GM18499 (cell line): Measurements from ENCODE around the gene TMEM239.
"Not testable (repeated sequence)": the region's sequence is repeated elsewhere in the genome, so short reads cannot be mapped to it uniquely, and the experiment has no call there.

ENCODE experiments used
- ATAC-seq: cut with Tn5 transposase; IDR thresholded peaks from one replicate; pipeline ENCODE4 v1.9.1; 2021; ENCODE audit warnings: moderate number of reproducible peaks; ENCODE audit not compliant: insufficient read depth, unreplicated experiment

The TMEM239 gene

DNA sequence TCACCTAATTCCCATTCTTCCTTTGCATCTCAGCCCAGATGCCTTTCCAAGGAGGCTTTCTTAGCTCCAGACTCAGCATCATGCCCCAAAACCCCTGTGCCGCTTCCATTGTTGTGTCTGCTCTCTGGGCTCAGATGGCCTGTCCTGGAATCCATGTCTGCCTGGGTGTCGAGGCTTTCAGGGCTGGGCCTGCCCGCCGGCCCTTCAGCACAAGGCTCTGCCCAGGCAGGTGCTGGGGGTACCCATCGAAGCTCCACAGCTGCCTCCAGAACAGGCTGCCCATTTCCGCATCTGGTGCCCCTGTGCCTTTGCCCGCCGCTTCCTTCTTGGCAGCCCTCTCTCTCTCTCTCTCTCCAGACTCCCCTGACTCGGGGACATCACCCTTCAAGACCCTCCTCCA is 16.9 kb upstream of the TMEM239 start:
- no peak for ATAC-seq

- no peak for ATAC-seq
These were observed 16.3 kb upstream of the TMEM239 start for GRCh38 chr20:2799688-2800520.

GRCh38 chr20:2800521-2801285 is 15.5 kb upstream of the TMEM239 start, which contains the start of gene CPXM1:
CPXM1 (minus strand) TSS chr20:2800627; CDS start chr20:2800572, 55 bp downstream.
- no peak for ATAC-seq

- ATAC-seq, result no peak
These were observed 14.9 kb upstream of the TMEM239 start for GRCh38 chr20:2801286-2801728.

- ATAC-seq, result no peak
These were observed 11.9 kb upstream of the TMEM239 start for GRCh38 chr20:2804041-2804828.

DNA sequence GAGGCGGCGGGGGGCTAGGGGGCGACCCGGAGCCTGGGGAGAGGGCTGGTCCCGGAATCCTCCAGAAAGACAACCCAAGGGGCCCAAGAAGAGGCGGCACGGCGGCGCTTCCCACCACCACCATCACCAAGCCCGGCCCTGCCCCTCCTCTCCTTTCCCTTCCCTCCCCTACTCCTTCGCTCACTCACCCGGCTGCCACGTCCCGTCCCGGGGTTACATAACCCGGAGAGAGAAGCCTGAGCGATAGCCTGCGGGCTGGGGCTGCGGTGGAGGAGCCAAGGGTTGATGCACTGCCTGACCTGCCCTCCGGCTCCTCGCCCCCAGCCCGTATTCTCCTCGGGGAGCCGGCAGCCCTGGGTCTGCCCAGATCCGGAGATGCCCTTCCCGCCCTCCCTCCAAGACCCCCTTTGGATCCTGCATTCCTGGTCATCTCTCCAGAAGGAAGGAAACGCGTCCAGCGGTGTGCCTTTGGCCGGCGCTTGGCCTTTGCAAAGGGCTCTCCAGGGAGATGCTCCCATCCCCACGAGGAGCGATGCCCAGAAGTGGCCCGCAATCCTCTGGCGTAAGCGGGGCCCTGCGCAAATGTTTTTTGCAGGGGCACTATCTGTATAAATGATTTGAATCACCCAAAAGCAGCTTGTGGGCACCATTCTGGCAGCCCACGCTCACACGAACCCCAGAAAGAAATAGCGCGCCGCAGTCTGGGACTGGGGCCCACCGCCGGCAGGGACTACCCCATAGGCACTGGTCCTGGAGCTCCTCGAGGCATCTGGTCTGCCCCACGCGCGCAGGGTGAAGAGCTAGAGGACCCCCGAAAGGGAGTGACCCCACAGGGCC is 11.1 kb upstream of the TMEM239 start:
- ATAC-seq, result no peak

- no peak for ATAC-seq
These were observed 10.3 kb upstream of the TMEM239 start for GRCh38 chr20:2805689-2806350.

- ATAC-seq, result no peak
These were observed 9.8 kb upstream of the TMEM239 start for GRCh38 chr20:2806351-2806701.

DNA sequence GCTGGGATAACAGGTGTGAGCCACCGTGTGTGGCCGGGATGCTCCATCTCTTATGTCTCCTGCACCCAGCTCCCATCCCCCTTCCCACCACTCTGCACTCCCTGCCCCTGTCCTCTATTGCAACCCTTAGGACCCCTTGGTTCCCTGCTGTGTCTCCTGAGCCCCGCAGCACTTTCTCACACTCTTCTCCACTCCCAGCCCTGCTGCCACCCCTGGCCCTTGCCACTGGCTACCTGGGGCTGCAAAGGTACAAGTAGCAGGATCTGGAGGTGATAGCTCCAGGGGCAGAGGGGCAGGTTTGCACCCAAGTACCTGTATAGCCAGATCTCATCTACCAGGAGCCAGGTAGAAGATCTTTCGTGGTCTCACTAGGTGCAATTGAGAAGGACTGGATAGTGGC is 9.1 kb upstream of the TMEM239 start:
- no peak for ATAC-seq

- not testable (repeated sequence) for ATAC-seq
These were observed 8.2 kb upstream of the TMEM239 start for GRCh38 chr20:2807929-2808328.

GRCh38 chr20:2809690-2810089 is 6.5 kb upstream of the TMEM239 start:
- ATAC-seq, result no peak

GRCh38 chr20:2812189-2812588 is 4.0 kb upstream of the TMEM239 start:
- ATAC-seq, result no peak

DNA sequence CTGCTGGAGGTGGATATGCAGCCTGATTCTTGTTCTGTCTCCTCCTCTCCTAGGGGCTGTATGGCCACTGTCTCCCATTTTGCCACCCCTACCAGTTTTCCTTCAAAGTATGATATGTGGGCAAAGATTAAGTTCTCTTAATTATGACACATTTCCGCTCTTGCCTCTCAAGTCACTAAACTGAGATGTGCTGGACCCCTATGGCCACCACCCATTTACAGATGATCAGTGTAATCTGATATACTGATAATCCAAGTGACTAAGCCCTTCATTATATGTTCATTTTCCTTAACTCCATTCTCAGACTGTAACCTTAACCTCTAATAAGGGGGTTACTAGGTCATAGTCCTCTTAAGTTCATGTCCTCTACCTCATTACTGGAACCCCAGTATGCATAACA is 2.1 kb upstream of the TMEM239 start:
- no peak for ATAC-seq

GRCh38 chr20:2814587-2815051 is 1.5 kb upstream of the TMEM239 start, which contains the start of gene C20orf141:
C20orf141 (plus strand) TSS chr20:2814987; CDS start chr20:2815185, 198 bp downstream.
- no peak for ATAC-seq

DNA sequence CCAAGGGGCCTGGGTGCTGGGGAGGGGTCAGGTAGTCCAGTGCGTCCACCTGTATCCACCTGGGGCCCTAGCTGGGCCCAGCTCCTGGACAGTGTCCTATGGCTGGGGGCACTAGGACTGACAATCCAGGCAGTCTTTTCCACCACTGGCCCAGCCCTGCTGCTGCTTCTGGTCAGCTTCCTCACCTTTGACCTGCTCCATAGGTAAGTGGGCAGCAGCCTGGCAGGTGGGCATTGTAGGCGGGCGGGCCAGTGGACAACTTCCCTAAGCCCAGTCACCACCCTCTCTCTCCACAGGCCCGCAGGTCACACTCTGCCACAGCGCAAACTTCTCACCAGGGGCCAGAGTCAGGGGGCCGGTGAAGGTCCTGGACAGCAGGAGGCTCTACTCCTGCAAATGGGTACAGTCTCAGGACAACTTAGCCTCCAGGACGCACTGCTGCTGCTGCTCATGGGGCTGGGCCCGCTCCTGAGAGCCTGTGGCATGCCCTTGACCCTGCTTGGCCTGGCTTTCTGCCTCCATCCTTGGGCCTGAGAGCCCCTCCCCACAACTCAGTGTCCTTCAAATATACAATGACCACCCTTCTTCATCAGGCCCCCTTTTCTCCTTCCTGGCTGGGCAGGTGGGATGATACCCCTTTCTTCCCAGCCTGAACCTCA is 793 bp upstream of the TMEM239 start:
- no peak for ATAC-seq

- no peak for ATAC-seq
These were observed 598 bp downstream of the TMEM239 start for GRCh38 chr20:2816583-2817340.

- no peak for ATAC-seq
These were observed 1.2 kb downstream of the TMEM239 start for GRCh38 chr20:2817341-2817726.
